ENCODE measurements around the gene AXIN1.

Gene AXIN1

DNA sequence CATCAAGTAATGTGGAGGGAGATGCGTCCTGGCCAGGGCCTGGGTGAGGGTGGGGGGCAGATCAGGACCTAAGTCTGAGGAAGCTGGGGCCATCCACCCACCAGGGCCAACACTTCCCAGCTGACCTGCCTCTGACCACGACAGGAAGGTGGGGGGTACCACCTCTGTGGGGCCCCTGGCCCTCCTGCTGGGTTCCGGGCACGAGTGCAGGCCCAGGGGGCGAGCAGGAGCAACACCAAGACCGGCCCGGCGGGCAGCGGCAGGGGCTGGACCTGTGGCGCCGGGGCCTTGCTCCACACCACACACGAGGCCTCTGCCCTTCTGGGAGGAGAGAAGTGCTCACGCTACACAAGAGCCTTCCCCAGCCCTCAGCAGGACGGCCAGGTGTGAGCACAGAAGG lies 56.2 kb downstream of the AXIN1 start:
- no peak overlapping the region for H3K4me3 ChIP-seq (replicated peaks in 1 of 2; ENCODE audit: low read depth in 2 of 2, low read length in 2 of 2)
- TF ChIP-seq, protein P1, sequence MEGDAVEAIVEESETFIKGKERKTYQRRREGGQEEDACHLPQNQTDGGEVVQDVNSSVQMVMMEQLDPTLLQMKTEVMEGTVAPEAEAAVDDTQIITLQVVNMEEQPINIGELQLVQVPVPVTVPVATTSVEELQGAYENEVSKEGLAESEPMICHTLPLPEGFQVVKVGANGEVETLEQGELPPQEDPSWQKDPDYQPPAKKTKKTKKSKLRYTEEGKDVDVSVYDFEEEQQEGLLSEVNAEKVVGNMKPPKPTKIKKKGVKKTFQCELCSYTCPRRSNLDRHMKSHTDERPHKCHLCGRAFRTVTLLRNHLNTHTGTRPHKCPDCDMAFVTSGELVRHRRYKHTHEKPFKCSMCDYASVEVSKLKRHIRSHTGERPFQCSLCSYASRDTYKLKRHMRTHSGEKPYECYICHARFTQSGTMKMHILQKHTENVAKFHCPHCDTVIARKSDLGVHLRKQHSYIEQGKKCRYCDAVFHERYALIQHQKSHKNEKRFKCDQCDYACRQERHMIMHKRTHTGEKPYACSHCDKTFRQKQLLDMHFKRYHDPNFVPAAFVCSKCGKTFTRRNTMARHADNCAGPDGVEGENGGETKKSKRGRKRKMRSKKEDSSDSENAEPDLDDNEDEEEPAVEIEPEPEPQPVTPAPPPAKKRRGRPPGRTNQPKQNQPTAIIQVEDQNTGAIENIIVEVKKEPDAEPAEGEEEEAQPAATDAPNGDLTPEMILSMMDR (IDR thresholded peaks at IDR 0.05; ENCODE audit: low read depth, low read length): no peak
- DNase-seq (ENCODE audit: low read depth in 2 of 2): no peak

DNA sequence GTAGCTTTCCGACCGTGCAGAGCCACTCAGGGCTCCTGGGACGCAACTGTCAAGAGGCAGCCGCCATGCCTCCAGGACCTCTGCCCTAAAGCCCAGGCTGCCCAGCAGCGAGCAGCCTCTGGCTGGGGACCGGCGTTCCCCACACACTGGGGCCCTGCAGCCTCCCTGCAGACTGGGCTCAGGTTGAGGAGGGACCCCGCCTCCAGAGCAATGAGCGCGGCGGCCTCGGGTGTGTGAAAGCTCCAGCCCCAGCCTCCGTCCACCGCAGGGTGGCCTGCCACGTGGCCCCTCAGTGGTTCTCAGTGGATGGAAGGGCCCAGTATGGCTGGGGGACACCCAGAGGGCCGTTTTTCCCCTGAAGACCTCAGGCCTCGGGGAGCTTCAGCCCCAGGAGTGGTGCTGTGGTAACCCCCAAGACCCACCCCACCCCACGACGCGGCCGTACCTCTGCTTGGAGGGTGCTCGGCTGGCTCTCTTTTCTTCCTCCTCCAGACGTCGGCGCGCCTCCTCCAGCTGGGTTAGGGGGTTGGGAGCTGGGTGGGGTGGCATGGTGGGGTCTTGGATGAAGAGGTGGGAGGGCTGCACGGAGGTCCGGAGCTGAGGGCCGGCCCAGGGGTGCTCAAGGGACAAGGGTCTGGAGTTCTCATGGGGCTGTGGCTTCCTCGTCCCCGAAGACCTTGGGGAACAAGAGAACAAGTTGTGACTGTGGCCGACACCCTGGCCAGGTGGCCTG lies 59.3 kb downstream of the AXIN1 start:
- H3K4me3 ChIP-seq (replicated peaks in 1 of 2; ENCODE audit: low read depth in 2 of 2, low read length in 2 of 2): no peak overlapping the region
- TF ChIP-seq, protein P1 (IDR thresholded peaks at IDR 0.05; ENCODE audit: low read depth, low read length): no peak
- no peak for DNase-seq (ENCODE audit: low read depth in 2 of 2)

DNA sequence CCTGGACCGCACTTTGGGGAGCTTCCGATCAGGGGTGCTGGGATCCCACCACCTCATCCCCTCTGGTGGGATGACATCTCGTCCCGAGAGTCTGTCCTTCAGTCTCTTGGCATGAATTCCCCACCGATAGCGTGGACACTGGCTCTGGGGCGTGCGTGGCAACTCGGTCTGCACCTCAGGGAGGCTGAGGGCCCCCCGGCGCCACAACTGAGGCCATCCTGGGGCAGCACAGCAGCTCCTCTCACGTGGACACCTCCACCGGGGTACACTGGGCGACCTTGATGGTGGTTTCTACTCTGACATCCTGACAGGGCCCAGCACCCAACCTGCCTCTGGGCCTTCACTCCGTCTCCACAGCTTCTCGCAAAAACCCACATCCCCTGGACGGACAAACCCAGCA lies 61.0 kb downstream of the AXIN1 start:
- no peak for DNase-seq (ENCODE audit: low read depth in 2 of 2)
- TF ChIP-seq, protein P1 (IDR thresholded peaks at IDR 0.05; ENCODE audit: low read depth, low read length): no peak
- no peak overlapping the region for H3K4me3 ChIP-seq (replicated peaks in 1 of 2; ENCODE audit: low read depth in 2 of 2, low read length in 2 of 2)

DNA sequence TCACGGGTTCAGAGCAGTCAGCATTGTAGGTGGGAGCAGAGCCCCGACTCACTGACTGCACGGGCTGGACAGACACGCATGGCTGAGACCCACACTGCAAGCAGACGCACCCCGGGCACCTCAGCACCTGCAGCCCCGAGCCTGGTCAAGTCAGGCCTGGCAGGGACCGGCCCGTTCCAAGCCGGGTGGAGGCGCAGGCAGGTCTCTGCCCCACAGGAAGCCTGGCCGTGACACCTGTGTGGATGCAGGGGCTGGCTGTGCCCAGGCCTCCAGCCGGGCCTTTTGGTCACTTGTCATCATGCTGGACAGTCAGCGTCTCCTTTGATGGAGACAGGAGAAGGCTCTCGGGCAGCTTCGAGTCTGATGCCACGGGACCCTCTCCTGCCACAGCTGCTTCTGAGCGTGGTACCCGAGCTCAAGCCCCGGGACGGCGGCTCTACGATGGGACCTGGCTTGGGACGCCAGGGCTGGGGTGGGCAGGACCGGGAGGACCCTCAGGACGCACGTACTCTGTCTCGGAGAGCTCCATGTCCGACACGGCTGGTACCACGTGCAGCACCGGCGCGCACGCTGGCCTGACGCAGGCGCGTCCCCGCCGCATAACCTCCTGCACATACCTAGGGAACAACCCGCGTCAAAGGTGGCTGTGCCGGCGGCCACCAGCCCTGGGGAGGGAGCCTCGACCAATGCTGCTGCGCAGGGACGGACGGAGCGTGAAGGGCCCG lies 61.7 kb downstream of the AXIN1 start:
- no peak overlapping the region for H3K4me3 ChIP-seq (replicated peaks in 1 of 2; ENCODE audit: low read depth in 2 of 2, low read length in 2 of 2)
- TF ChIP-seq, protein P1 (IDR thresholded peaks at IDR 0.05; ENCODE audit: low read depth, low read length): no peak
- DNase-seq (ENCODE audit: low read depth in 2 of 2): no peak

DNA sequence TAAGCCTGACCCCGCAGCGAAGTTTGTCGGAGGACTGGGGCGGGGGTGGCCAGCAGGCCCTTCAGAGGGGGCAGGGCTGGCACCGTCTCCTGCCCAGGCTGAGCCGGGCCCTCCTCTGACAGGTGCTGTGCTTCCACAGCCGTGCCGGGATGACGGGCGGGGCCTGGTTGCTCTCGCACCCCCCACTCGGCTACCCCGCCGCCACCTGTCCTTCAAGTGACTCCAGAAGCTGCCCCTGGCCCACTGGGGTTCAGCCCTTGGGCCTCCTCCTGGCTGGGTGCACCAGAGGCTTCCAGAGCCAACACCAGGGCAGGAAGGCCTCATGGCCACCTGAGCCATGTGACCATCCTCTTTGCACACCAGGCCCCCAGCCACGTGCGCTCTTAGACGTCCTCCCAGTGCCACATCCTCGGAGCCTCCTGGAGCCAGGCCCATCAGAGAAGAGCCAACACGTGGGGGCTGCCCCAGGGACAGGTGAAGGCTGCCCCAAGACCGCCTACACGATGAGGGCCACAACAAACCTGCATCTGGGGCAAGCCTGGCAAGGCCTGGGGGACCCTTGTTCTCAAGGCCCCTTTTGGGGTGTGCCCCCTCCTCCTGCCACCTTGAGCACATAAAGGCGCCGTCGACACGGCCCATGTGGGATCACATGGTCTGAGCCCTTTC lies 62.4 kb downstream of the AXIN1 start:
- TF ChIP-seq, protein P1 (IDR thresholded peaks at IDR 0.05; ENCODE audit: low read depth, low read length): no peak
- H3K4me3 ChIP-seq (replicated peaks in 1 of 2; ENCODE audit: low read depth in 2 of 2, low read length in 2 of 2): no peak overlapping the region
- no peak for DNase-seq (ENCODE audit: low read depth in 2 of 2)

DNA sequence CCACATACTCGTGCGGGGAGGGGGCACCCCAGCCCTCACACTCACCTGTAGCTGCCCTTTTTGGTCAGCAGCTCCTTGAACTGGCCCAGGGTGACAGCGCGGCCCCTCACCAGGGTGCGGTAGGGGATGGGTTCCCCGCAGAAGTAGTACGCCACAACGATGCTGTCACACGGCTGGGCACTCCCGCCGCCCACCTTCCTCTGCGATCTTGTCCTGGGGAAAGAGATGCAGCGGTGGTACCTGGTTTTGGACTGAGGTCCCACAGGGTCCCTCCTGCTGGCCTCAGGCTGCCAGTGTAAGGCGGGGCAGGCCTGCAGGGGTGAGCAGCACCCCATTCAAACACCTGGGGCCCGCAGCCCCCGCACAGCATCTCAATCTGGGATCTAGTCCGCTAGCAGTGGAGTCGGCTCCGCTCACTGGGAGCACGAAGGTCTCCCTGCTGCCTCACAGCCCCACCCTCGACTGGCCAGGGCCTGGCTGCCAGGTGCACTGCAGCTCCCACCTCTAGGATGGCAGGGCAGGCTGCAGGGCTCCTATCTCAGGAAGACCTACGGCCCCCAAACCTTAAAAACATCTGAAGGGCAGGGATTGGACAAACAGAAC lies 63.0 kb downstream of the AXIN1 start:
- TF ChIP-seq, protein P1 (IDR thresholded peaks at IDR 0.05; ENCODE audit: low read depth, low read length): no peak
- no peak overlapping the region for H3K4me3 ChIP-seq (replicated peaks in 1 of 2; ENCODE audit: low read depth in 2 of 2, low read length in 2 of 2)
- no peak for DNase-seq (ENCODE audit: low read depth in 2 of 2)
